HG03097 (cell line): ENCODE data around the gene PTPN7.
"Not testable (repeated sequence)": the region's sequence is repeated elsewhere in the genome, so short reads cannot be mapped to it uniquely, and the experiment has no call there.

Experiments used
- ATAC-seq: cut with Tn5 transposase; IDR thresholded peaks from one replicate; pipeline ENCODE4 v1.9.1; 2021; ENCODE audit not compliant: unreplicated experiment, low FRiP score

PTPN7 gene

GRCh38 chr1:202111589-202111988, 48.8 kb downstream of the PTPN7 start:
- ATAC-seq = not testable (repeated sequence)

GRCh38 chr1:202110977-202111376, 49.4 kb downstream of the PTPN7 start:
- ATAC-seq = no peak

GRCh38 chr1:202107801-202108731, 52.3 kb downstream of the PTPN7 start:
- no peak for ATAC-seq

GRCh38 chr1:202107321-202107761, 53.1 kb downstream of the PTPN7 start:
- ATAC-seq = no peak

- no peak for ATAC-seq
These were observed 53.8 kb downstream of the PTPN7 start for GRCh38 chr1:202106340-202107254.

GRCh38 chr1:202105571-202106339, 54.6 kb downstream of the PTPN7 start:
- no peak for ATAC-seq

GRCh38 chr1:202104073-202104472, 56.3 kb downstream of the PTPN7 start:
- no peak for ATAC-seq

- no peak for ATAC-seq
These were observed 59.2 kb downstream of the PTPN7 start for GRCh38 chr1:202101184-202101583.
